Vagina (tissue), 2 donors: Measurements from ENCODE around the gene SNX3. TPM values are rescaled to one million over a fixed set of nuclear protein-coding genes. Genes with fewer than 3 reads are reported as not detected.

ENCODE experiments used
- DNase-seq, 2 donors: peaks; one replicate each; pipeline ENCODE4 v3.0.0-alpha.2; 2017; ENCODE audit errors: extremely low spot score in 2 of 2
- H3K27ac ChIP-seq: fragments of 200-600 bp; sonication (generic); one replicate; pipeline ENCODE4 v1.5.1; 2019
- H3K27me3 ChIP-seq: fragments of 200-600 bp; sonication (generic); one replicate; pipeline ENCODE4 v1.5.1; 2019
- H3K36me3 ChIP-seq, 2 donors: fragments of 200-600 bp; sonication (generic); one replicate each; pipeline ENCODE4 v1.5.1; 2017 to 2019
- H3K4me1 ChIP-seq: fragments of 200-600 bp; sonication (generic); one replicate; pipeline ENCODE4 v1.5.1; 2019
- H3K4me3 ChIP-seq, 2 donors: fragments of 200-600 bp; sonication (generic); 1 replicate in 1 of 2; 2 replicates in 1 of 2; pipeline ENCODE4 v1.5.1; 2016 to 2019
- H3K9me3 ChIP-seq: fragments of 200-600 bp; sonication (generic); one replicate; pipeline ENCODE4 v1.5.1; 2019
- POLR2A ChIP-seq, 2 donors: fragments of 450-650 bp; IDR thresholded peaks; one replicate each; pipeline ENCODE4 v1.6.1; 2017; ENCODE audit warnings: antibody characterized with exemption in 2 of 2, mild to moderate bottlenecking in 2 of 2, moderate library complexity in 2 of 2
- POLR2AphosphoS5 ChIP-seq, 2 donors: sonication (generic); formaldehyde crosslinking; IDR thresholded peaks; one replicate each; pipeline ENCODE4 v1.9.0; 2017; ENCODE audit warnings: antibody characterized with exemption in 2 of 2, mild to moderate bottlenecking in 2 of 2, low read depth in 1 of 2; ENCODE audit not compliant: insufficient read depth in 1 of 2
- intact Hi-C: fragments of 100-400 bp; cut with DNase I; formaldehyde crosslinking; loops from one replicate; pipeline ENCODE4 v1.15.1; 2023
- total RNA-seq: library from RNA; depleted of rRNA; stranded (reverse); fragments of >200 nt; gene quantifications from one replicate; pipeline ENCODE4 v1.2.3, GENCODE V29; 2016
- TF ChIP-seq, protein P1 (sequence below), 3 experiments: fragments of 450-650 bp in 2 of 3; fragments of 200-600 bp in 1 of 3; sonication (generic) in 1 of 3; IDR thresholded peaks; one replicate each; pipeline ENCODE4 v1.5.1; 2017 to 2019; ENCODE audit warnings: antibody characterized with exemption in 3 of 3, mild to moderate bottlenecking in 2 of 3, moderate library complexity in 2 of 3

Gene SNX3
- total RNA-seq, 1 donor from 2014 or later = 123 TPM

DNA sequence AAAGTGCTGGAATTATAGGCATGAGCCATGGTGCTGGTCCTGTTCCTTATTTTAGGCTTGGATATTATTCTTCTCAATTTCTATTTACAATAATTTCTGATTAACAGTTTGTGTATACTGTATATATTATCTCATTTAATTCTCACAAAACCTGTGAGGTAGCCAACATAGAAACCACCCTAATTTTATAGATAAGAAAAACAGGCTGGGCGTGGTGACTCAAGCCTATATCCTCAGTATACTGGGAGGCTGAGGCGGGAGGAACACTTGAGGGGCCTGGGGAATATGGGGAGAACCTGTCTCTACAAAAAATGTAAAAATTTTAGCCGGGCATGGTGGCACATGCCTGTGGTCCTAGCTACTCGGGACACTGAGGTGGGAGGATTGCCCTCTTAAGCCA lies 30.3 kb upstream of the SNX3 start:
- Histone ChIP-seq H3K27ac (no peak overlapping the region), H3K9me3 (no peaks in the 10 kb centered on the region), H3K4me3 (no peak overlapping the region), H3K4me1 (peaks cover 6% of the 10 kb centered on the region), H3K27me3 (no peaks in the 10 kb centered on the region), H3K36me3 (no peaks in the 10 kb centered on the region)
- no peak for TF ChIP-seq POLR2AphosphoS5 (IDR thresholded peaks at IDR 0.05; ENCODE audit: insufficient read depth in 1 of 2, low read depth in 1 of 2)
- TF ChIP-seq POLR2A (IDR thresholded peaks at IDR 0.05) = no peak
- TF ChIP-seq, protein P1, sequence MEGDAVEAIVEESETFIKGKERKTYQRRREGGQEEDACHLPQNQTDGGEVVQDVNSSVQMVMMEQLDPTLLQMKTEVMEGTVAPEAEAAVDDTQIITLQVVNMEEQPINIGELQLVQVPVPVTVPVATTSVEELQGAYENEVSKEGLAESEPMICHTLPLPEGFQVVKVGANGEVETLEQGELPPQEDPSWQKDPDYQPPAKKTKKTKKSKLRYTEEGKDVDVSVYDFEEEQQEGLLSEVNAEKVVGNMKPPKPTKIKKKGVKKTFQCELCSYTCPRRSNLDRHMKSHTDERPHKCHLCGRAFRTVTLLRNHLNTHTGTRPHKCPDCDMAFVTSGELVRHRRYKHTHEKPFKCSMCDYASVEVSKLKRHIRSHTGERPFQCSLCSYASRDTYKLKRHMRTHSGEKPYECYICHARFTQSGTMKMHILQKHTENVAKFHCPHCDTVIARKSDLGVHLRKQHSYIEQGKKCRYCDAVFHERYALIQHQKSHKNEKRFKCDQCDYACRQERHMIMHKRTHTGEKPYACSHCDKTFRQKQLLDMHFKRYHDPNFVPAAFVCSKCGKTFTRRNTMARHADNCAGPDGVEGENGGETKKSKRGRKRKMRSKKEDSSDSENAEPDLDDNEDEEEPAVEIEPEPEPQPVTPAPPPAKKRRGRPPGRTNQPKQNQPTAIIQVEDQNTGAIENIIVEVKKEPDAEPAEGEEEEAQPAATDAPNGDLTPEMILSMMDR (IDR thresholded peaks at IDR 0.05) = no peak
- no peak for DNase-seq
- intact Hi-C loops = no loop called here

DNA sequence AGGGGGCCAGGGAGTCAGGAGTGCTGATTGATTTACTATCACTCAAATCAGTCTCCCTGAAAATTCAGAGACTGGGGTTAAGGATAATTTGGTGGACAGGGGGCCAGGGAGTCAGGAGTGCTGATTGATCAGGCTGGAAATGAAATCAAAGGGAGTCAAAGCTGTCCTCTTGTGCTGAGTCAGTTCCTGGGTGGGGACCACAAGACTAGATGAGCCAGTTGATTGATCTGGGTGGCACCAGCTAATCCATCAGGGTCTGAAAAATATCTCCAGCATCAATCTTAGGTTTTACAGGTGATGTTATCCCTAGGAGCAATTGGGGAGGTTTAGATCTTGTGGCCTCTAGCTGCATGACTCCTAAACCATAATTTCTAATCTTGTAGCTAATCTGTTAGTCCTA lies 27.9 kb upstream of the SNX3 start:
- intact Hi-C loops = no loop called here
- TF ChIP-seq, protein P1 (IDR thresholded peaks at IDR 0.05) = no peak
- no peak for TF ChIP-seq POLR2AphosphoS5 (IDR thresholded peaks at IDR 0.05; ENCODE audit: insufficient read depth in 1 of 2, low read depth in 1 of 2)
- no peak for TF ChIP-seq POLR2A (IDR thresholded peaks at IDR 0.05)
- Histone ChIP-seq H3K27ac (no peak overlapping the region), H3K36me3 (no peaks in the 10 kb centered on the region), H3K27me3 (no peaks in the 10 kb centered on the region), H3K9me3 (no peaks in the 10 kb centered on the region), H3K4me3 (no peak overlapping the region), H3K4me1 (no peaks in the 10 kb centered on the region)
- no peak for DNase-seq

DNA sequence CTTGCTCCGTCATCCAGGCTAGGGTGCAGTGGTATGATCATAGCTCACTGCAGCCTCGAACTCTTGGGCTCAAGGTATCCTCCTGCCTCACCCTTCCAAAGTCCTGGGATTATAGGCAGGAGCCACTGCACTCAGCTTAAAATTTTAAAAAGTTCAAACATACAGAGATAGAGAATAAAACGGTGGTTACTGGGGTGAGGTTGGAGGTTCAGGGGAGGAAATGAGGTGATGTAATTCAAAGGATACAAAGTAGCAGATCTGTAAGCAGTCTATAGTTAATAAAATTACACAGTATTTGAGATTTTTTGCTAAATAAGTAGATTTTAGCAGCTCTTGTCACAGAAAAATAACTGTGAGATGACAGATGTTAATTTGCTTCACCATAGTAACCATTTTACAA lies 26.5 kb upstream of the SNX3 start:
- H3K9me3 ChIP-seq = no peaks in the 10 kb centered on the region
- intact Hi-C loops = no loop called here
- no peak overlapping the region for H3K4me3 ChIP-seq
- H3K27me3 ChIP-seq = no peaks in the 10 kb centered on the region
- no peaks in the 10 kb centered on the region for H3K4me1 ChIP-seq
- no peak for DNase-seq
- TF ChIP-seq POLR2AphosphoS5 (IDR thresholded peaks at IDR 0.05; ENCODE audit: insufficient read depth in 1 of 2, low read depth in 1 of 2) = no peak
- TF ChIP-seq, protein P1 (IDR thresholded peaks at IDR 0.05) = no peak
- TF ChIP-seq POLR2A (IDR thresholded peaks at IDR 0.05) = no peak
- H3K27ac ChIP-seq = no peak overlapping the region
- H3K36me3 ChIP-seq = no peaks in the 10 kb centered on the region

DNA sequence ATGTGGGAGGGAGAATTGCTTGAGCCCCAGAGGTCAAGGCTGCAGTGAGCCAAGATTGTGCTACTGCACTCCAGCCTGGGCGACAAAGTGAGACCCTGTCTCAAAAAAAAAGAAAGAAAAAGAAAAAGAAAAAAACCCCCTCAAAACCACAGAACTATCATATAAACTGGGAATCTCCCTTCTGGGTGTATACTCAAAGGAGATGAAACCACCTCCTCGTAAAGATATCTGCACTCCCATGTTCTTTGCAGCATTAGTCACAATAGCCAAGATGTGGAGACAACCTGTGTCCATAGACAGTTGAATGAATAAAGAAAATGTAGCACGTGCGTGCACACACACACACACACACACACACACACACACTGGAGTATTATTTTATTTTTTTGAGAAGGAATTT lies 25.5 kb upstream of the SNX3 start:
- intact Hi-C loops = no loop called here
- no peak overlapping the region for H3K27ac ChIP-seq
- no peaks in the 10 kb centered on the region for H3K4me1 ChIP-seq
- no peaks in the 10 kb centered on the region for H3K9me3 ChIP-seq
- H3K36me3 ChIP-seq = no peaks in the 10 kb centered on the region
- TF ChIP-seq POLR2A (IDR thresholded peaks at IDR 0.05) (no peak), POLR2AphosphoS5 (IDR thresholded peaks at IDR 0.05; ENCODE audit: insufficient read depth in 1 of 2, low read depth in 1 of 2) (no peak)
- TF ChIP-seq, protein P1 (IDR thresholded peaks at IDR 0.05) = no peak
- no peak for DNase-seq
- no peaks in the 10 kb centered on the region for H3K27me3 ChIP-seq
- no peak overlapping the region for H3K4me3 ChIP-seq

DNA sequence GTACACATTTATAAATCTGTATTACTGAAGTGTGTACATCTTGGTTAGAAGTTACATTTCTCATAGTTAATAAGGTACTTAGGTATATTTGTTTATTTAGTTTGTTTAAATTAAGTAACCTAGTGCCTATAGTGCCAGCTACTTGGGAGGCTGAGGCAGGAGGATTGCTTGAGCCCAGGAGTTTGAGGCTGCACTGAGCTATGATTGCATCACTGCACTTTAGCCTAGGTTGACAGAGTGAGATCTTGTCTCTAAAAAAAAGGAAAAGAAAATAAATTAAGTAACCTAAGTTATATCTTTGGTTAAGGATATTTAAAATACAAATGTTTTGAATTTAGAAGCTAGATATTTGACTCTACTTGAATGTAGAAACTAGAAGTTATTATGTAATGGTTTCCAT lies 24.5 kb upstream of the SNX3 start:
- no peak for DNase-seq
- TF ChIP-seq POLR2A (IDR thresholded peaks at IDR 0.05) = no peak
- TF ChIP-seq POLR2AphosphoS5 (IDR thresholded peaks at IDR 0.05; ENCODE audit: insufficient read depth in 1 of 2, low read depth in 1 of 2) = no peak
- TF ChIP-seq, protein P1 (IDR thresholded peaks at IDR 0.05) = no peak
- H3K9me3 ChIP-seq = no peaks in the 10 kb centered on the region
- H3K36me3 ChIP-seq = no peaks in the 10 kb centered on the region
- intact Hi-C loops = no loop called here
- H3K4me3 ChIP-seq = no peak overlapping the region
- no peaks in the 10 kb centered on the region for H3K27me3 ChIP-seq
- H3K27ac ChIP-seq = no peak overlapping the region
- no peaks in the 10 kb centered on the region for H3K4me1 ChIP-seq
